Tibial nerve (tissue), 4 donors: ENCODE results near the gene GCNT4.

ENCODE experiments used
- CTCF ChIP-seq, 5 experiments: fragments of 200-600 bp in 3 of 5; fragments of 450-650 bp in 2 of 5; sonication (generic) in 3 of 5; IDR thresholded peaks; one replicate each; pipeline ENCODE4 v1.5.1; 2016 to 2019; ENCODE audit warnings: antibody characterized with exemption in 5 of 5, mild to moderate bottlenecking in 3 of 5, moderate library complexity in 2 of 5
- EP300 ChIP-seq, 2 donors: sonication (generic); formaldehyde crosslinking; IDR thresholded peaks; one replicate each; pipeline ENCODE4 v1.6.1; 2017; ENCODE audit warnings: antibody characterized with exemption in 2 of 2, mild to moderate bottlenecking in 1 of 2
- POLR2A ChIP-seq, 2 donors: fragments of 450-650 bp; IDR thresholded peaks; one replicate each; pipeline ENCODE4 v1.6.1; 2017; ENCODE audit warnings: antibody characterized with exemption in 2 of 2, mild to moderate bottlenecking in 2 of 2, moderate library complexity in 2 of 2

DNA sequence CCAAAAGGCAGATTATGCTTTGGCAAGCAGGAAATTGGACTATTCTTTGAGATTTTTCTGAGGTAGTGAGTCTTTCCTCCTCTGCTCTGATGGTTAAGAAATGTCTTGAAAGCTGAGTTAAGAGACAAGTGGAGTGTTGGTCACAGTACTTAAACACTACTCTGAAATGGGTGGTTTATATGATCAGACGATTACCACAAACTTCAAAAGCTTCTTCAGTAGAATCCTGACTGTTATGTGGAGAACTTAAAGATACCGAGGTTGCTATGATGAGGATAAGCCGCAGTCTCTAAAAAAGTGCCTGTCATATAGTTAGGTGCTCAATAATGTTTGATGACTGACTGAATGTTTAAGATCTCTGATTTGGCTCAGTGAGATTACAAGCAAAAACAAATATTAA, 24.3 kb downstream of the GCNT4 start:
- TF ChIP-seq EP300 (IDR thresholded peaks at IDR 0.05) (no peak), CTCF (IDR thresholded peaks at IDR 0.05) (no peak), POLR2A (IDR thresholded peaks at IDR 0.05) (no peak)
